ENCODE results near the gene PDE1A.

PDE1A gene

GRCh38 chr2:182416861-182417260 is 10.0 kb downstream of the PDE1A start:
- no peak for DNase-seq (ENCODE audit: low read depth)
- TF ChIP-seq CTCF (IDR thresholded peaks at IDR 0.05; ENCODE audit: low read depth, low read length, missing control alignments), result no peak
- in situ Hi-C loops (cut with HindIII; ENCODE audit: low sequenced_read_pairs), result loop anchor here (25.0 kb wide), 1 partner anchor 105 kb away; no protein-coding TSS in a partner anchor
- no peak overlapping the region for H3K4me3 ChIP-seq (ENCODE audit: low read depth, low read length)

- no peak for DNase-seq (ENCODE audit: low read depth)
- in situ Hi-C loops (cut with HindIII; ENCODE audit: low sequenced_read_pairs), result loop anchor here (25.0 kb wide), 1 partner anchor 104 kb away; no protein-coding TSS in a partner anchor
- no peak overlapping the region for H3K4me3 ChIP-seq (ENCODE audit: low read depth, low read length)
- TF ChIP-seq CTCF (IDR thresholded peaks at IDR 0.05; ENCODE audit: low read depth, low read length, missing control alignments), result no peak
Observed at GRCh38 chr2:182416191-182416590, 10.6 kb downstream of the PDE1A start.

- no peak for DNase-seq (ENCODE audit: low read depth)
- in situ Hi-C loops (cut with HindIII; ENCODE audit: low sequenced_read_pairs), result loop anchor here (25.0 kb wide), 1 partner anchor 103 kb away; no protein-coding TSS in a partner anchor
- no peak for TF ChIP-seq CTCF (IDR thresholded peaks at IDR 0.05; ENCODE audit: low read depth, low read length, missing control alignments)
- H3K4me3 ChIP-seq (ENCODE audit: low read depth, low read length), result no peak overlapping the region
Observed at GRCh38 chr2:182415771-182416170, 11.1 kb downstream of the PDE1A start.

- TF ChIP-seq CTCF (IDR thresholded peaks at IDR 0.05; ENCODE audit: low read depth, low read length, missing control alignments), result no peak
- in situ Hi-C loops (cut with HindIII; ENCODE audit: low sequenced_read_pairs), result loop anchor here (25.0 kb wide), 1 partner anchor 101 kb away; no protein-coding TSS in a partner anchor
- no peak for DNase-seq (ENCODE audit: low read depth)
- H3K4me3 ChIP-seq (ENCODE audit: low read depth, low read length), result no peak overlapping the region
Observed at GRCh38 chr2:182412858-182413257, 14.0 kb downstream of the PDE1A start.

- in situ Hi-C loops (cut with HindIII; ENCODE audit: low sequenced_read_pairs), result loop anchor here (25.0 kb wide), 1 partner anchor 98 kb away; no protein-coding TSS in a partner anchor
Observed at GRCh38 chr2:182410120-182410519, 16.7 kb downstream of the PDE1A start.

GRCh38 chr2:182406221-182406620 is 20.6 kb downstream of the PDE1A start:
- no peak overlapping the region for H3K4me3 ChIP-seq (ENCODE audit: low read depth, low read length)
- no peak for TF ChIP-seq CTCF (IDR thresholded peaks at IDR 0.05; ENCODE audit: low read depth, low read length, missing control alignments)
- in situ Hi-C loops (cut with HindIII; ENCODE audit: low sequenced_read_pairs), result loop anchor here (25.0 kb wide), 1 partner anchor 94 kb away; no protein-coding TSS in a partner anchor
- DNase-seq (ENCODE audit: low read depth), result no peak

More at GRCh38 chr2:182410120-182410519, 16.7 kb downstream of the PDE1A start:
- DNase-seq (ENCODE audit: low read depth), result no peak
- H3K4me3 ChIP-seq (ENCODE audit: low read depth, low read length), result no peak overlapping the region
- TF ChIP-seq CTCF (IDR thresholded peaks at IDR 0.05; ENCODE audit: low read depth, low read length, missing control alignments), result no peak
